Astrocyte (in vitro differentiated cells and primary cell): Measurements from ENCODE around the gene ABCA12.

Experiments used
- CTCF ChIP-seq: IDR thresholded peaks from 2 replicates; pipeline ENCODE4 v1.5.1; 2011; ENCODE audit warnings: low read depth, mild to moderate bottlenecking, inconsistent platforms, low read length, moderate library complexity; ENCODE audit not compliant: insufficient read depth
- EZH2 ChIP-seq: IDR thresholded peaks from 2 replicates; pipeline ENCODE4 v1.6.1; 2012; ENCODE audit warnings: mild to moderate bottlenecking, low read length, inconsistent platforms; ENCODE audit not compliant: insufficient read depth

- no peak for TF ChIP-seq CTCF
- TF ChIP-seq EZH2 = no peak
Measured at GRCh38 chr2:215082446-215082845, 56.0 kb downstream of the ABCA12 start.
